HG03060 (cell line): ENCODE results near the gene MCM7.

ENCODE experiments used
- ATAC-seq: cut with Tn5 transposase; IDR thresholded peaks from one replicate; pipeline ENCODE4 v1.9.1; 2021; ENCODE audit warnings: low read depth, moderate number of reproducible peaks; ENCODE audit not compliant: unreplicated experiment

MCM7 gene

DNA sequence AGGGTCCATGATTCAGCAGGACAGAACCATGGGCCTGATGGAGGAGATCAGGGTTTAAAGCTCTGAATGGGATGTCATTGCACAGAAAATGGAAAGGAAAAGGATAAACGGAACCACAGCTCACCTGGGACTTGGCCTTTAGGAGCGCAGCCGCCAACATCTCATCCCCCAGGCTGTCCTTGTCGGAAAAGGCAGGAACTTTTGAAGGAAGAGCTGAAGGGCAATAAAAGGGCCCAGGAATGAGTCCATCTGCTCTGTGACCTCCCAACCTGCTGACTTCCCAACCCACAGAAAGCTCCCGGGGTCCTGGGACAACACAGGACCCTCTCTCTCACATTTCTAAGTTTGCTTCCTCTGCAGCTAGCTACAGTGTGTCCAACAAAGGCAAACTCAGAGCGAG lies 25.8 kb downstream of the MCM7 start:
- no peak for ATAC-seq

DNA sequence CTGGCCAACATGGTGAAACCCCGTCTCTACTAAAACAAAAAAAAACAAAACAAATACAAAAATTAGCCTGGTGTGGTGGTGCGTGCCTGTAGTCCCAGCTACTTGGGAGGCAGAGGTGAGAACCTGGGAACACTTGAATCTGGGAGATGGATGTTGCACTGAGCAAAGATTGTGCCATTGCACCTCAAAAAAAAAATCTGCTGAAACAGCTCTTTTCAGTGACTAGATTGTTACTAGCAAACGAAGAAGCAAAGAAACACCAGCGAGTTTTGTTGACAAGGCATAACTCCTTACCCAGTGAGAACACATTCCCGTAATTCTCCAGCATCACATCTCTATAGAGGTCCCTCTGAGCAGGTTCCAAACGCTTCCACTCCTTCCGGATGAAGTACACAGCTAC lies 26.4 kb downstream of the MCM7 start:
- no peak for ATAC-seq

DNA sequence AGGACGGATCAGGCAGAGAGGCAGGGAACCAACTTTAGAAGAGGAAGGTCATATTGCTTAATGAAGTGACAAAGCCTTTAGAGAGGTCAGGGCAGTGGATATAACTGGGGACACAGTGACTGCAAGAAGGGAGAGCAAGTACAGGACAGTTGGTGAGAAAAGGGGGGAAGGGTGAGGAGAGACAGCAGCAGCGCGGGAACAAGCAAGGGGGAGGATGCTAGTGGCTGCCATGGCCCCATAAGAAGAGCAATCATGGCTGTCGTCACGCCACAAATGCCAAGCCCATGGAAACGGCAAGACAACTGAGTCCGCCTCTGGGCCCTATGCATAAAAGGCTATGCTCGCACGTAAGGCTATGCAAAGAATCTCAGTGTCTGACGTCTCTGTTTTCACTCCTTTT lies 28.7 kb downstream of the MCM7 start:
- ATAC-seq, result no peak

DNA sequence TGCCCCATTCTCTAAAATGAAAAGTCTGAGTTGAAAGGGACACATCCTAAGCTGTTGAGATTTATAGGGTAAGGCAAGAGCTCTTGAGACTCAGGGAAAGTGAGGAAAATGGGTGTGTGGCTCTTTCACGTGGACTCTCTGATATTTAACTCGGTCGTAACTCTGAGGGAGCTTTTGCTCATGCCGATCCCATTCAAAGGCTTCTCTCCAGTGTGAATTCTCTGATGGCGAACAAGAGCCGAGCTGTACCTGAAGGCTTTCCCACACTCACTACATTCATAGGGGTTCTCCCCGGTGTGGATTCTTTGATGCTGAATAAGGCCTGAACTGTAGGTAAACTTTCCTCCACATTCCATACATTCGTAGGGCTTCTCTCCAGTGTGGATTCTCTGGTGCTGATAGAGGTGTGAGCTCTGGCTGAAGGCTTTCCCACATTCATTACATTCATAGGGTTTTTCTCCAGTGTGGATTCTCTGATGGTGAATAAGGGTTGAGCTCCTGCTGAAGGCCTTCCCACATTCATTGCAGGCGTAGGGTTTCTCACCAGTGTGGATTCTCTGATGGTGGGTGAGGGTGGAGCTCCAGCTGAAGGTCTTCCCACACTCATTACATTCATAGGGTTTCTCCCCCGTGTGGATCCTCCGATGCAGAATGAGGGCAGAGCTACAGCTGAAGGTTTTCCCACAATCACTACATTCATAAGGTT lies 30.0 kb downstream of the MCM7 start:
- no peak for ATAC-seq

DNA sequence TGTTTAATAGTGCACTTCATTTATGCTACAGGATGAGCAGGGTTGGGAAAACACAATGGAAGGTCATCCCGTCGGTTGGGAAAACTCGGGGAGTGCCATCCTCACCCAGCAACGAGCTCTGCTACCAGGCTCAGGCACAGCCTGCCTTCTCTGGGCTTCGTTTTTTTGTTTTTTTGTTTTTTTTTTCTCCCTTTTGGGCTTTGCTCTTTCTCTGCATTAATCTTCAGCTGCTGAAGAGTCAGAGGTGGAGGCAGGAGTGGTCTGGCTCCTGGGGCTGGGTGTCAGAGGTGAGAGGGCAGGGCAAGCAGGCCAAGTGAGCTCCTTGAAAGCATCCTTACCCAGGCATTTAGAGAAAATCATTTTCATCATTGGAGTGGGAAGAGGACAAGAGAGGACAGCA lies 31.2 kb downstream of the MCM7 start:
- no peak for ATAC-seq

DNA sequence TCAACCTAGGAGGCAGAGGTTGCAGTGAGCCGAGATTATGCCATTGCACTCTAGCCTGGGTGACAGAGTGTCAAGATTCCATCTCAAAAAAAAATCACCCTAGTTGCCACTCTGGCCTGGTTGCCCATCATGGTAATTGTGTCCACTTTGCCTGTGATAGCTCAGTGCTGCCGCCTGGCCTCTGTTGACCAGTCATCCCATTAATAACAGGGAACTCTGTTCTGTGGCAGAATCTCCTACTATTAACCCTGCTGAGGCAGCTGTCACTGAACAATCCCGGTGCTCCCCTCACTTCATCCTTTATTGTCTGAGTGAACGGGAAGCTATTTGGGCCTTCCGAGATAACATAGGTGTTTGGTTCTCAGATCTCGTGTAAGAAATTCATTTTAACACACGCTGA lies 34.2 kb downstream of the MCM7 start:
- ATAC-seq, result no peak

DNA sequence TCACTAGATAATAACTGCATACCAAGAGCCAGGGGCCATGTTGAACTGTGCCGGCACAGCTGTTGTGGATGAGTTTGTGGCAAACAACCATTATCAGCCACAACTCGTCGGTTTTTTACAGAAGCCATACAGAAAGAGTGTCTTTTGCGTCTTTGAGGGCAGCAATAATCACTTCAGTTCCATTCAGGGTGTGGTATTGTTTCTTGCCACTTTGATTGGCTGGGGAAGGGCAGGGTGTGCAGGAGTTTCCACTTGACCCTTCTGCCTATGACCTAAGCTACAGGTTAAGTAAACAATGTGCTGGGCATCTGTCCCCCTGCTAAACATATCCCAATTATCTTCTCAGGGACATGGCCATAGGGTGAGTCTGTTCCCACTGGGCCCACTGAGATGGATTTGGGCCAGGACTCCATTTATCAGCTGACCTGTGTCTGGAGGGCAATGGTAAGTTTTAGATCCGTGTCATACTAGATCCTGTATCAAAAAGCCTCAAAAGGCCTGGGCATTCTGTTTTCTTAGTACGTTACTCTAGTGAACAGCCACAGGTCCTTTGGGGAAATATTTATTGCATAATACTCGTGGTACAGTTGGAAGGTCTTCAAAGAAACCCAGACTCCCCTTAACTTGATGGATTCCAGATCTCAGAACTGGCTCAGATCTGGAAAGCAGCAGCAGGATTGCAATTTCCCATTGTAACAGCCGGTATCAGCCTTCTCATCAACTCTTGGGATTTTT lies 35.6 kb downstream of the MCM7 start:
- no peak for ATAC-seq

DNA sequence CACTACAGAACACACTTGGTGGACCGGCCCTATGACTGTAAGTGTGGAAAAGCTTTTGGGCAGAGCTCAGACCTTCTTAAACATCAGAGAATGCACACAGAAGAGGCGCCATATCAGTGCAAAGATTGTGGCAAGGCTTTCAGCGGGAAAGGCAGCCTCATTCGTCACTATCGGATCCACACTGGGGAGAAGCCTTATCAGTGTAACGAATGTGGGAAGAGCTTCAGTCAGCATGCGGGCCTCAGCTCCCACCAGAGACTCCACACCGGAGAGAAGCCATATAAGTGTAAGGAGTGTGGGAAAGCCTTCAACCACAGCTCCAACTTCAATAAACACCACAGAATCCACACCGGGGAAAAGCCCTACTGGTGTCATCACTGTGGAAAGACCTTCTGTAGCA lies 37.0 kb downstream of the MCM7 start:
- ATAC-seq, result no peak

DNA sequence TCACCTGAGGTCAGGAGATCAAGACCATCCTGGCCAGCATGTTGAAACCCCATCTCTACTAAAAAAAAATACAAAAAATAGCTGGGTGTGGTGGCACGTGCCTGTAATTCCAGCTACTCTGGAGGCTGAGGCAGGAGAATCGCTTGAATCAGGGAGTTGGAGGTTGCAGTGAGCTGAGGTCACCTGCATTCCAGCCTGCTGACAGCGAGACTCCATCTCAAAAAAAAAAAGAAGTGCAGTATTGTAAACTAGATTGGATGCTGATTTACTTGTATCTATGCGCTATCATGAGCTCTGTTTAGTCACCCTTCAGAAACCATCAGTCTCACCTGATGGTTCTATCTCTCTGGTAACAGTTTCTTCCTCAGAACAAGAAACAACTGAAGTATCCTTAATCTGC lies 37.8 kb downstream of the MCM7 start:
- ATAC-seq, result no peak

DNA sequence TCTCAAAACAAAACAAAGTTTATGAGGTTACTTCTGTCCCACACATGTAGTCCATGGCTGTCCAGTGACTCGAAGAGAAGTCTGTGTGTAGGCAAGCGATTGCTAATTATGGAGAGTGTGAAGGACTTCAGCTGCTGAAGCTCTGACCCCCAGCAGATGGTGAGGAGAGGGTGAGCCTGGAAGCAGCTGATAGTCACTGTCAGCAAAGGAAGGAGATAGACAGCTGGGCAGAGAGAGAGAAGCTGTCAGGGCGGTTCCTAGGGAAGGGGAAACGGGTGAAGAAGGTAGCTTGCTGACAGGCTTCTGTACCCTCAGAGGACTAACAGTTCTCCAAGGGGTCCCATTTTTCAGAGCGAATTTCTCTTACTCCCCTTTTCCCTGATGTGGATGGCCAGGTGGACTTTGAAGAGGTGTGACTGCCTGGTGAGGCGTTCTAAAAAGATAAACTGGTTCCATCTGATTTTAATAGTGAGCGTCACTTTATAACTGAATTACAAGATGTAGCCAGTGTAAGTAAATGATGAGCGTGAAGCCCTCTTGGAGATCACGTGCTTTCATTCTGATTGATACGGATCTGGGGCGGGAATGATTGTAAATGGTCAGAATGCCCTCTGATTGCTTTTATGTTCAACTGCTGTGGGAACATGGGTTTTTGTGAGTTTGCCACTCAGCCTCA lies 39.5 kb downstream of the MCM7 start:
- no peak for ATAC-seq

DNA sequence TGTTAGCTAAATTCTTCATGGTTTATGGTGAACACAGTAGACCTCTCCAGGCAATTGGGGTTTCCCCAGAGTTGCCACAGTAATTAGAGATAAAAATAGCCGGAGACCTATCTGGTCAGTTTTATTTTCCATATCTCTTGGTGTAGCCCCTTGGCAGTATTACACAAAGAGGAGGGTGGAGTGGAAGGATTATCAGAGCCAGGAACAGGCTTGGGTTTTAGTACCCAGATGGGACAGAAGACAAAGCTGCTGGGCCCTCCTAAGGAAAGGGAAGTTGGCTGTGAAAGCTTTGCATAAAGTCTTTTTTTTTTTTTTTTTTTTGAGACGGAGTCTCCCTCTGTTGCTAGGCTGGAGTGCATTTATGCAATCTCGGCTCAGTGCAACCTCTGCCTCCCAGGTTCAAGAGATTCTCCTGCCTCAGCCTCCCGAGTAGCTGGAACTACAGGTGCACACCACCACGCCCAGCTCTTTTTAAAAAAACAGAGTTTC lies 41.9 kb downstream of the MCM7 start:
- no peak for ATAC-seq

DNA sequence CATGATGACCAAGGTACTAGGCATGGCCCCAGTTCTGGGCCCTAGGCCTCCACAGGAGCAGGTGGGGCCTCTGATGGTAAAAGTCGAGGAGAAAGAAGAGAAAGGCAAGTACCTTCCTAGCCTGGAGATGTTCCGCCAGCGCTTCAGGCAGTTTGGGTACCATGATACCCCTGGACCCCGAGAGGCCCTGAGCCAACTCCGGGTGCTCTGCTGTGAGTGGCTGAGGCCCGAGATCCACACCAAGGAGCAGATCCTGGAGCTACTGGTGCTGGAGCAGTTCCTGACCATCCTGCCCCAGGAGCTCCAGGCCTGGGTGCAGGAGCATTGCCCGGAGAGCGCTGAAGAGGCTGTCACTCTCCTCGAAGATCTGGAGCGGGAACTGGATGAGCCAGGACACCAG lies 44.2 kb downstream of the MCM7 start:
- no peak for ATAC-seq

DNA sequence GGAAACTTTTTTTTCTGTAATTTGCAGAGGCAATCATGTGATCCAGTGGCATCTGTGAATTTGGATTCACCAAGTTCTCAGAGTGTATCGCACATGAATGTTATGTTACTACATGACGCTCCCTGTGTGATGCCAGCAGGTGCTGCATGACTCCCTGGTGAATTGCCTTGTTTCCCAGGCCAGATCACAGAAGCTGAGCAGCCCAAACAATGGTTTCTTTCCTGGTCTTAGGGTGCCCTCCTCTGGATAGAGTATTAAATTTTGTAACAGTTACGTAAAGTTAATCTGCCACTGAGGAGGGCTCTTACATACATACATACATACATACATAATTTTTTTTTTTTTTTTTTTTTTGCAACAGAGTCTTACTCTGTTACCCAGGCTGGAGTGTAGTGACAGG lies 48.0 kb downstream of the MCM7 start:
- ATAC-seq, result no peak

DNA sequence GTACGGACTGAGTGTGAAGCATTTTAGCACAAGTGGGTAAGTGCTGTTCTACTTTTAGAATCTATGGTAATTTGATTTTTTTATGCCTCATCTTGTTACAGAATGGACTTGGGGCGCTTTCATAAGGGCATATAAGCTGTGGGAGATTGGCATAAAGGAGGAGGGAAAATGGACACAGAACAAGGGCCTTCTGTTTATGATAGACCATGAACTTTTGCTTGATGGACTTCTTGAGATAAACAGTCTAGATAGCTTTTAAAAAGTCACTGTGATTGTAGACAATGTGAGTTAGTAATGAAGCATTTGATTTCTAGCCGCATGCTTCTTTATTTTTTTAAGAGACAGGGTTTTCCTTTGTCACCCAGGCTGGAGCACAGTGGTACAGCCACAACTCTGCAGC lies 49.6 kb downstream of the MCM7 start:
- no peak for ATAC-seq

DNA sequence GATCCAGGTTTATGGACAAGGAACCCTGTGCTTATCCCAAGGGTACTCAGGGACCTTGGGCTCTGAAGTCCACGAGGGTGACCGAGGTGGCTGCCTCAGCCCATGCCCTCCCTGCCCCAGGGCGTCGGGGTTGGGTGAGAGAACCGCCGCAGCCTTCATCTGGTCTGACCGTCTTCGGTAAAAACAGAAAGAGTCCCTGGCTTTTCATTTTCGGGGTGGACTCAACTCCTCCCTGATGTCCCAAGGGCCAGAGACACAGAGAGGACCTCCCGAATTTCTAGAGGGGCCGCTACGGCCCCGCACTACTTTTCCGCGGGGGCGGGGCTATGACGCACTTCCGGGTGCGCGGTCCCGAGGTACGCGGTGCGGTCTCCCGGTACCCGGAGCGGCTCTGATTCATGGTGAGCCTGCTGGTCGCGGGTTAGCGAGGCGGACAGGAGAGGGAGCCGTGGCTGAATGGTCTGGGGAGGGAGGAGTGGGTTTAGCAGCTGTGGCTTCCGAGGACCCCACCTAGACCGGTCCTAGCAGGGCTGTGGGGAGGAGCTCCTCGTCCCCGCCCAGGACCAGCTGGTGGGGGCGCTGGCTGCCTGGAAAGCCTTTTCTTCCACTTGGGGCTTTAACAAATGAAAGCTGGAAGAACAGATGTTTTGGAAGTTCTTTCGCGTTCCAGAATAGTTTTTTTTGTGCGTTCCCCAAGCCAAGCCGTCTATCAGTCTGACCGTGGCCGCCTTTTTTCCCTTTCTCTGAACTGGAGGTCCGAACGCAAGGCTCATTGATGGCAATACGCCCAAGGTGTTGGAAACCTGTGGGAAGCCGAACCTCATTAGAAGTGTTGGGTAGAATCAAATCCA lies 51.5 kb downstream of the MCM7 start, which contains the start of gene ZSCAN21:
Gene ZSCAN21 (plus strand): TSS at position 334 of the 851 bp plus-strand sequence. CDS start 7,233 bp downstream, outside the sequence.
- no peak for ATAC-seq

DNA sequence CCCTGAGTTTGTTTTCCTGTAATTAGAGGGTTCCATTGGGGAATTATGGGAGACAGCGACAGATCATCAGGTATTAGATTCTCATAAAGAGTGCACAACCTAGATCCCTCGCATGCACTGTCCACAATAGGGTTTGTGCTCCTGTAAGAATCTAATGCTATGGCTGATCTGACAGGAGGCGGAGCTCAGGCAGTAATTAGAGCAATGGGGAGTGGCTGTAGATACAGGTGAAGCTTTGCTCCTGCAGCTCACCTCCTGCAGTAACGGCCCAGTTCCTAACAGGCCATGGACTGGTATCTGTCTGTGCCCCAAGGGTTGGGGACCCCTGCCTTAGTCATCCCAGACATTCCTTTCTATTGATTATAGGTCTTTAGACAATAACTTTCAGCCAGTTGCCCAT lies 52.5 kb downstream of the MCM7 start:
- ATAC-seq, result no peak

DNA sequence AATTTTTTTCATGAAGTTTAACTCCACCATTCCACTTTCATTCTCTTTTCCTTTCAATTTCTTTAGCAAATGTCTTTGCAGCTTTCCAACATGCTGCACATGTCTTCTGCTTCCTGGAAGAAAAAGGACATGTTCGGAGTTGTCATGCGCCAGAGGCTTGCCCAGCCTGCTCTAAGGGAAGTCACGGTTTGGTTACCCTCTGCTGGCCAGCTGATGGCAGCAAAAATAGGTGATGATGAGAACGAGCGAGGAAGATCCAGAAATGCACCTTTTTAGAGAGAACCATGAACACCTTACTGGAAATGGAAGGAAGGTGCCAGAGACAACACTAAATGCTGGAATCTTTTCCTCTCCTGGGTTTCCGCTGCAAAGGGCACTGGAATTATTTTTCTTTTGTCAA lies 56.5 kb downstream of the MCM7 start:
- no peak for ATAC-seq
